HG02884 (cell line): Measurements from ENCODE around the gene PDXDC1.
"Not testable (repeated sequence)": the region's sequence is repeated elsewhere in the genome, so short reads cannot be mapped to it uniquely, and the experiment has no call there.

Source experiments
- ATAC-seq: cut with Tn5 transposase; IDR thresholded peaks from one replicate; pipeline ENCODE4 v1.9.1; 2021; ENCODE audit warnings: mild to moderate bottlenecking, moderate library complexity; ENCODE audit not compliant: unreplicated experiment

PDXDC1 gene

DNA sequence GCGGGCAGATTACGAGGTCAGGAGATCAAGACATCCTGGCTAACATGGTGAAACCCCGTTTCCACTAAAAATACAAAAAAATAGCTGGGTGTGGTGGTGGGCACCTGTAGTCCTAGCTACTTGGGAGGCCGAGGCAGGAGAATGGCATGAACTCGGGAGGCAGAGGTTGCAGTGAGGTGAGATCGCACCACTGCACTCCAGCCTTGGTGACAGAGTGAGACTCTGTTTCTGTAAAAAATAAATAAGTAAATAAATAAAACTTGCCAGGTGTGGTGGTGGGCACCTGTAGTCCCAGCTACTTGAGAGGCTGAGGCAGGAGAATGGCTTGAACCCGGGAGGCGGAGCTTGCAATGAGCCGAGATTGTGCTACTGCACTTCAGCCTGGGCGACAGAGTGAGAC is 38.1 kb downstream of the PDXDC1 start:
- ATAC-seq: not testable (repeated sequence)

DNA sequence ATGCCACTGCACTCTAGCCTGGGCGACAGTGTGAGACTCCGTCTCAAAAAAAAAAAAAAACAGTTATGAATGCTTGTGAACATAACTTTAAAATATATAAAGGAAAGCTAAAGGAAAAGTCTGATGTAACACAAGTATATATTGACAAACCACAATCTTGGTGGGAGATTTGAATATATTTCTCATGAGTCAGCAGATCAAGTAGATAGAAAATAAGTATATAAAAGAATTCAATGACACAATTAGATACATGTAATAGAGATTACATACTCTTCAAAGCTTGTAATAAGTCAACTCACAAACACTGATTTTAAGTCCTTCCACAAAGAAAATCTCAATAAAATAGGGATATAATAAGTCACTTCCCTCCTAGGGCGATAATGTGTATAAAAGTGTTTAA is 40.8 kb downstream of the PDXDC1 start:
- not testable (repeated sequence) for ATAC-seq

DNA sequence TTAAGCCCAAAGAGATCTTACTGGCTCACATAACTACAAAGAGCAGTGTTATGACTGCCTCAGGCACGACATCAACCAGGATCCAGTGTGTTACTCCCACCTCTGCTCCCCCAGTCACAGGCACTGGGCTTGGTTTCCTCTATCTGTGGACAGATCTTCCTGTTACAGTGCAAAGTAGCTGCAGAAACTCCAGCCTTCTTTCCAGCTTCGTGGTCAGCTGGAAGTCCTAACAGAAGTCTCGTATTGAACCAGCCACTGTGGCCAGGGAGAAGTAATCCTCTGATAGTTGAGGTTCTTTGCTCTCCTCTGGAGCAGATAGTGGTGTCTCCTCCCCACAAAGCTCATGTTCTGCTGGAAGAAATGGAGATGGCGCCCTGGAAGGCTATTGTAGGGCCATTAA is 41.5 kb downstream of the PDXDC1 start:
- ATAC-seq: not testable (repeated sequence)

DNA sequence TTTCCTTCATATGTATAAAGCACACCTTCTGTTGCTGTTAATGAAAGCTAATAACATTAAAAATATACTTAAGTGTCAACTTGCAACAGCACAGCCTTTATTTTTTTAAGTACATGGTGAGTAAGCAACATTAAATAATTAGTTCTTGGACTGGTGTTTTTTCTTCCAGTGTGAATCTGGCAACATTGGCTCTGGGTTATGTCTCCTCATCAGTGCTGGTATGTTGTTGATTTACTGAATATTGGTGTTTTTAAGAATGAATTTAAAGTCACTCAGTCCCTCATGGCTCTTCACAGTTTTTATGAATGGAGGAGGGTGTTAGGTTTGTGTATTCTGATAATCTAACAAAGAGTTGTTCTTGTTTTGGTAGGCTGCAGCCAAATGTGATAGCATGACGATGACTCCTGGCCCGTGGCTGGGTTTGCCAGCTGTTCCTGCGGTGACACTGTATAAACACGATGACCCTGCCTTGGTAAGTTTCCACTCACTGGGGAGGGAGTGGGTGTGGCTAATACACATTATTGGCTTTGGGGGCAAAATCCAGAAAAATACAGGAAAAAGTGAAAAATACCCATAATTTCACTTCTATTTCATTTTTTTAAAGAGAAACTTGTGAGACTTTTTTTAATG is 42.2 kb downstream of the PDXDC1 start:
- not testable (repeated sequence) for ATAC-seq

DNA sequence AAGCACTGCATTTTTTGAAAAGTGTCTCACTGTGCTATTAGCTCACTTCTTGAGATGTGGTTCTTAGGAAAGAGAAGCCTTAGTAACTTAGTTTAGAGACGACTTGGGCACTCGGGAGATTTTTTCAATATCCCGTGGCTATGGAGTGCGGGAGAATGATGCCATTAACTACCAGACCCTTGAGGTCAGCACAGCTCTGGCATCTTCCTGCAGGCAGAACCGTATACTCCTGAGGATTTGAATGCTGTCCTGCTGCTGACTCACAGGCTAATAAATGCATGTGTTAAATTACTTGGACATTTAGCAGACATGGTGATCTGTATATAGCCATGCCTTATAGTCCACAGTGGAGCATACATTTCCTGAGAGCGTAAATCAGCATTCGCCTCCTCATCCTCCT is 46.6 kb downstream of the PDXDC1 start:
- not testable (repeated sequence) for ATAC-seq

DNA sequence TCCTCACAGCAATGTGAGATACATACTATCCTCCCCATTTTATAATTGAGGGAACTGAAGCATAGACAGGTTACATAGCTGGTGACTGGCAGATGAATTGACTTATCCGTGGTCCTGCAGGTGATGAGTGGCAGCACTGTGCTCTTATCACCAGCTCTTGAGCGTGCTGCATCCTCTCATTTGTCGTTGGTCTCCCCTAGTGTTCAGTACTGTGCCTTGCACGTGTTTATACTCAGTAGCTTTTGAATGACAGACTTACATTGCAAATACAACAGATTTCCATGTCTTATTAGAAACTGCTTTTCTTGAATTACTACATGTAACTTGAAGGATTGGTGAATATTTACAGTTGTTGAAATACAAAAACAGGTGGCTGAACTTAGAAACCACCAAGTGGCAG is 47.4 kb downstream of the PDXDC1 start:
- ATAC-seq: not testable (repeated sequence)

DNA sequence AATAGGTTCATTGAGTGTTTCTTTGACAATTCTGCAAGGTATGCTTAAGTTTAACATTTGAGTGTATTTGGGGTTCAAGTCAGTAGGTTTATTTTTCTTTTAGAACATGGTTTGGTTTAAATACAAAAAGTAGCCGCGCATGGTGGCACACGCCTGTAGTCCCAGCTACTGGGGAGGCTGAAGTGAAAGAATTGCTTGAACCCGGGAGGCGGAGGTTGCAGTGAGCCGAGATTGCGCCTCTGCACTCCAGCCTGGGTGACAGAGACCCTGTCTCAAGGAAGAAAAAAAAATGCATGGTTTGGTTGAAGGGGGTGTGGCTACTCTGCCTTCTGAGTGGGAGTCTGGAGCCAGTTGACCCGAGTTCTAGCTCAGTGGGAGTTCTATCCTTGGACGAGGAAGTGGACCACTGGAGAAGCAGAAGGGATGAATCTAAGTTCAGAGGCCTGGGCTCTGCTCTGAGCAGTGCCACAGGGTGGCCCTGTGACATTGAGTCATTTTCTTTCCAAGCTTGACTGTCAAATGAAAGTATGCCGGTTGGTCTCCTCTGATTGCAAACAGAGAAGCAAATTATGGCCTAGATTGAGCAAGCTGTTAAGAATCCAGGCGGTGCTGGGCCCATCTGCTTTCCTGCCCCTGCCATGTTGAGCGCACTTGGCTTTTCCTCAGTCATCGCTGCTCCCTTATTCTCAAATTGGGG is 48.7 kb downstream of the PDXDC1 start:
- ATAC-seq: not testable (repeated sequence)

DNA sequence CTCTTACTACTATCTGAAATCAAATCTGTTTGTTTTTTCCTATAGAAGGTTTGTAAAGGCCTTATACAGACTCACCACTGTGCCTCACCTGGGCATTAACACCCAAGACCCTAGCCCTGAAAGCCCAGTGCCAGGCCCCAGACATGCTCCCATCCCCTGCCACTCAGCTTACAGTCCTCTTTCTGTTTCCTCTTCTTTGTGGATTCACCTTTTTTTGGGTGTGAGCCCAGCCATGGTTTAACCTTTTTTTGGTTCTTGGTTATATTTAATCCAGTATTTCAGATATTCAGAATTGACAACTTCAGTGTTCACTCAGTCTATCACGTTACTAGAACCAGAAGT is 50.0 kb downstream of the PDXDC1 start:
- ATAC-seq: not testable (repeated sequence)

DNA sequence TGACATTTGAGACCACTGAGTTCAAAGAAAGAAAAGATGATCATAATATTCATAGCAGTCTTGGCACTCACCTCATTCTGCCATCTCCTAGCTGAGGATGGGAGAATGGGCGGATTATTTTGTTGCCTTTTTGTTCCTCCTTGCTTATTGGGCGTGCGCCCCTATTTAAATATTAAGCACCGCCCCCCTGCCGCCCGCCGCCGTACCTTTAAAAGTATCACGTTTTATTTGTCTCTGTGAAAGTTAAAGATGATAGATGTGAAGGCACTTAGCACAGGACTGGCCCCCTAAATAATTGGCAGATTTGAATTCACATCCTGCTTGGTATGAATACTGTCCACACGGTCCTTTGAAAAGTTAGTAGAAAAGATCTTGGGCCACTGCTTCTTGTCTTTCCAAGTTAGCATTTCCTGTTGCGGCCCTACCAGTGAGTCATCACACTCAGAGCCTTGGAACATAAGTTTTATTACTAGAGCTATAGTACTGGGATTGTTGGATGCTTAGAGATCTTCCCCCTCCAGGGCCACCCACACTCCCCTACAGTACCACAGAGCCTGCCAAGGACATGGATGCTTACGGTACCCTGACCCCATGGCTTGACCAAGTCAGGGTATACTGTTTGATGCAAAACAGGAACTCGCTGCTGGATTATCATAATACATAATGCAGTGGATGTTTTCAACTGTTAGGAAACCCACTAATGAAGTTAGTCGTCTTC is 50.6 kb downstream of the PDXDC1 start:
- ATAC-seq: not testable (repeated sequence)

DNA sequence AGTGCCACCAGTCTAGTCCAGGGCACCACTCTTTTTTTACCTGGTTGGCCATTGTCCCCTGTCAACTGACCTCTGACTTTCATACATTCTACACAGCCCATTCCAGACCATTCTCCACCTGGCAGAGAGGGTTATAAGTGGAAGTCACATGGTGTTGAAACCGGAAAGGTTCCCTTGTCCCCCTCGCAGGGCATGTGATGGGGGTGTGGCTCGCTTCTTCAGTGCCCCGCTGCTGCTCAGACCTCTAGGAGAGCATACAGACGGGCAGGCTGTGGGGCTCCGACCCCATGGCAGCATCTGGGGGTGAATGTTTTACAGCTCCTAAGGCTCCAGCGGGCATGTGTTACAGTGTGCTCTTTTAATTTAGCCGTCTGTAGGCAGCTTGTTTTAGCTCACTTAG is 52.2 kb downstream of the PDXDC1 start:
- ATAC-seq: not testable (repeated sequence)

DNA sequence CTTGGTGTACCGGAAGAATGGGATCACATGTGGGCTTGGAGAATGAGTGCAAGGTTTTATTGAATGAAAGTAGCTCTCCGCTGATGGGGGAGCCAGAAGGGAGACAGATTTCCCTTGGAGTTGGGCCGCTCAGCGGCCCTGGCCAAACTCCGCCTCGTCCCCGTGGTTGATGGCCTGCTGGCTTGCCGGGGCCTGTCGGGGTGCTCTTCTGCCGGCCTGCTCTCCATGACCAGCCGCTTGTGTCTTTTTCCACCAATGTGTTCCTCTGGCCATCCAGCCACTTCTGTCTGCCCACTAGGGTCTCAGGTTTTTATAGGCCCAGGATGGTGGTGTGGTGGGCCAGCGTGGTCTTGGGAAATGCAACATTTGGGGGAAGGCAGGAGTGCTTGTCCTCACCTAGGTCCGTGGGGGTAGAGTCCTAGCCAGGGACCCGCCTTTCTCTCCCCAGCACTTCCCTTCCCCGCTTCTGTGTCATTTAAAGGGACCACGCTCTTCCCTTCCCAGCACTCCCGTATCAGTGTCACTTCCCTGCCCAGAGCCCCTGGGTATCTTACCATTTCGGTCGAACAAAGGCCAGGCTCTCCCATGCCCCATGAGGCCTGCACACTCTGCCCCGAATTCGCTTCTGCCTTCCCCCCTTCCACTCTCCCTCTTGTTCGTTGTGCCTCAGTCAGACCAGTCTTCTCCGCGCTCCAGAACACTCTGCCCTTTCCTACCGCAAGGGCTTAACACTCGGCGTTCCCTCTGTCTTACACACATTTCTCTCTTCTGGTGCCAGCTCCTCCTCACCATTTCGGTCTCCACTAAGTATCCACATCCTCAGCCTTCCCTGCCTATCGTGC is 52.9 kb downstream of the PDXDC1 start:
- not testable (repeated sequence) for ATAC-seq

DNA sequence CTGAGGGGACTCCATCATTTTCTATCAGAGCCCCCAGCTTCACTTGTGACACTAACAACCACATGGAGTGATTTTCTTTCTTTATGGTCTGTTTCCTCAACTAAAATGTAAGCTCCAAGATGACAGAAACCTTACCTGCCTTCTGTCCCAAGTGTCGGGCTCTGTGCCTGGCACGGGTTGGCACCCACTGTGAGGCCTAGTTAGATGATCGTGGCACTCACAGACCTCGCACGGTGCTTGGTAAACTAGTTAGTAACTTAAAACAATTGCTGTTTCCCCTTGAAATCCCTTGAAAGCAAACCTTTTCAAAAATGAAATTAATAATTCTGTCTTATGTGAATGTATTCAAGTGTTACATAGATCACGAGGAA is 53.5 kb downstream of the PDXDC1 start:
- not testable (repeated sequence) for ATAC-seq

DNA sequence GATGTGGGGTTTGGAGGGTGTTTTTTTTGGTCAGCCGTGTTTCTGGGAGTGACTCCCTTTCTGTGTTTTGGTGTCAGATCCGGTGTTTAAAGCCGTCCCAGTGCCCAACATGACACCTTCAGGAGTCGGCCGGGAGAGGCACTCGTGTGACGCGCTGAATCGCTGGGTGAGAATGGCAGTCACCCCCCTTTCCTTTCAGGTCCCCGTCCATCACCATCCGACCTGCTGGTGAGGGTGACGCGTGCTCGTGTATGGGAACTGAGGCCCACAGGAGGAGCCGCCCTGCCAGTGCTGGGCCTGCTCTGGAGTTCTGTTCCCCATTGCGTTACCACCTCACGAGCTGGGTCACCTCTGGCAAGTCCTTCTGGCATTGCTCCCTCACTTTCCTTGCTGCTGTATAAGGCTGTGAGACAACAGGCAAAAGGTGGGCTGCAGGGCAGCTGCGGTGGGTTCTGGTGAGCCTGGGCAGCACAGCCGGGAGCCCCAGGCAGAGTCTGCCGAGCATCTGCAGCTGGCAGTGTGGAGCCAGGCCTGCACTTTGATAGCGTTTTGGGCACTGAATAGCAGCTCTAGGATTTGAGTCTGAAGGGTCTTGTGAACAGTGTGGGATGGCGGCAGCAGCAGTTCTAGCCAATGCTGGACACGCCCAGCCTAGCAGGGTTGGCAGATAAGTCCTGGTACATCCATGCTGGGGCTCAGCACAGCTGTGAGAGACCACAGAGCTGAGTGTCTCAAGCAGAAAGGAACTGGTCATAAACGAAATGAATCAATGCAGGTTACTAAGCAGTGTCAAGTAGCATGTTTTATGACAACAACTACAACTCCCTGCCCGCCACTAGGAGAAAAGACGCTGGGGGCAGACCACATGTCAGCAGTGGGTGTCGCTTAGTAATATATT is 54.2 kb downstream of the PDXDC1 start:
- not testable (repeated sequence) for ATAC-seq

DNA sequence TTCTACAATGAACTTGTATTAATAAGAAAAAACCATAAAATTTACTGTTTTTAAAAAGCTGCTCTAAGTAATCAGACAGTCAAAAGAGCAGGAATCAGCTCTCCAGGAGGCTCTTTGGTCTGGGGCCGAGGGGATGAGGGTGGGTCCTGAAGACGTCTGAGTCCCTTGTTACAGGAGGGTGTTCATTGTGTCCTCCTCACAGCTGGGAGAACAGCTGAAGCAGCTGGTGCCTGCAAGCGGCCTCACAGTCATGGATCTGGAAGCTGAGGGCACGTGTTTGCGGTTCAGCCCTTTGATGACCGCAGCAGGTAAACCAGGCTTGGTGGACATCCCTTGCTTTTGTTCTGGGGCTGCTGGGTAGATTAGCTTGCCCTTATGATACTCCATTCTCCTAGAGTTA is 54.9 kb downstream of the PDXDC1 start:
- ATAC-seq: not testable (repeated sequence)

DNA sequence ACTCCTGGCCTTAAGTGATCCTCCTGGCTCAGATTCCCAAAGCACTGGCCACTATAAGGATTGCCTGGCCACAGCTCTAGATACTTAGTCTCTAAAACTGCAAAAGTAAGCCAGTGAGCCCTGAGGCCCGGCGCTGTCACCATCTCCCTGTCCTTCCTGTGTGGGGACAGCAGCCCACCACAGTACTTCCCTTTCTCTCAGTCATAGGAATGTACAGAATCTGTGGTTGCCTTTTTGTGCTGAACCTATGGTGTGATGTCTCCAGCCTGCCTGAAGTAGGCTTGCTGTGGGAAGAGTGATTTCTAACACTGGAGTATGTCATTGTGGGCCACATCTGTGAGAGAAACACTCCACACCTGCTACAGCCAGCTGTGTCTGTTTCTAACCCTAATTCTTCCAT is 56.4 kb downstream of the PDXDC1 start:
- ATAC-seq: no peak

DNA sequence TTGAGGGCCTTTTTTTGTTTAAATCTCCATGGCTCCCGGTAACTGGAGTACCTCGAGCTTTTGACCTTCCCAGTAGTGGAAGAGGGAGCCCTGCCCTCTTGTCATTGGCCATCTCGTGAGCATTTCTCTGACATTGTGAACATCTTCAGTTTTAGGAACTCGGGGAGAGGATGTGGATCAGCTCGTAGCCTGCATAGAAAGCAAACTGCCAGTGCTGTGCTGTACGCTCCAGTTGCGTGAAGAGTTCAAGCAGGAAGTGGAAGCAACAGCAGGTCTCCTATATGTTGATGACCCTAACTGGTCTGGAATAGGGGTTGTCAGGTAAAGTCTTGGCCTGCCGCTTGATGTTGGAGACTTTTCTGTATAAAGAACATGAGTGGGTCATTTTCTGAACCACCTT is 56.8 kb downstream of the PDXDC1 start:
- ATAC-seq: no peak

DNA sequence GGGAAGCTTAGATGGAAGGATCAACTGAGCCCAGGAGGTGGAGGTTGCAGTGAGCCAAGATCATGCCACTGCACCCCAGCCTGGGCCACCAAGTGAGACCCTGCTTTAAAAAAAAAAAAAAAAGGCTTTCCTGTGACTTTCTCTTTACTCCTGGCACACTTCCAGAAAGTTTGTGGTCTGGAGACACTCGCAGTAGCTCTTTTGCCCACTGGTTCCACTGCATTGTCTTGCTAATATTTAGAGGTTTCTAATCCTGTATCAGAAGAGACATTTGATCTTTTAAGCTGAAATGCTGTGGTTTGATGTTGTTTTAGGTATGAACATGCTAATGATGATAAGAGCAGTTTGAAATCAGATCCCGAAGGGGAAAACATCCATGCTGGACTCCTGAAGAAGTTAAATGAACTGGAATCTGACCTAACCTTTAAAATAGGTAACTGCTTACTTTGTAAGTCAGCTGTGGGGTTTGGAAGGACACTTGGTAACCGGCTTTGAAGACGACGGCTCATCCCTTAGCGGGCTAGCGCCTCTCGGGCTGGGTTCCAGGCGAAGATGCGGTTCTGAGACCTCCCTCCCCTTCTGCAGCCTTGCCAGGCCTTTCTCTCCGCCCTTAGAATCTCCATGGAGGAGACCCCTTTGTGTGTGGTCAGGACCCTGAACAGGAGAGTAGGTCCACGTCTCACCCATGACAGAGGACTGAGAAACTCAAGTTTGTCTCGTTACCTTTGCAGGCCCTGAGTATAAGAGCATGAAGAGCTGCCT is 57.9 kb downstream of the PDXDC1 start:
- no peak for ATAC-seq

DNA sequence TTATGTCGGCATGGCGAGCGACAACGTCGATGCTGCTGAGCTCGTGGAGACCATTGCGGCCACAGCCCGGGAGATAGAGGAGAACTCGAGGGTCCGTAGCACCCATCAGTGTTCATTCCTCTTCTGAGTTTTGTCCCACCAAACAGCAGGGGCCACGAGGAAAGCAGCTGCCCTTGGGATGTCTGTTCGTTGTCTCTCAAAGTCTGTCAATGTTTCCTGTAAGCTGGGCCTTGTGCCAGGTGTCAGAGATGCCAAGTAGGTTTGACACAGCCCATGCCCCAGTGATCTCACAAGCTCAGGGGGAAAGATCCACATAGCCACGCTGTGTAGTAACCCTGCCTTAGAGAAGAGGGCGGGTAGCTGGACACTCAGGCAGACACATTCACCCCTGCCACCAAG is 58.5 kb downstream of the PDXDC1 start:
- ATAC-seq: no peak
